CD4-positive, alpha-beta memory T cell (primary cell): ENCODE measurements around the gene RGS9. TPM values are rescaled to one million over a fixed set of nuclear protein-coding genes. Genes with fewer than 3 reads are reported as not detected.
A peak's percentile ranks its signal among the peaks of the same experiment; 100 is the strongest.

Experiments used
- CTCF ChIA-PET: fragments of 350-600 bp; sonication (Branson Sonifier 250); formaldehyde crosslinking; loops from one replicate; lab custom pipeline; 2021; ENCODE audit warnings: inconsistent platforms; ENCODE audit not compliant: partially characterized antibody; lab: Charles Lee
- POLR2A ChIA-PET: fragments of 350-600 bp; sonication (Branson Sonifier 250); formaldehyde crosslinking; loops from one replicate; lab custom pipeline; 2021; ENCODE audit not compliant: partially characterized antibody; lab: Charles Lee
- DNase-seq, 5 donors: peaks; one replicate each; pipeline versions ENCODE4 v3.0.0 to v3.0.0-alpha.2; 2020 to 2022; ENCODE audit warnings: mixed read lengths in 1 of 5
- H3K27ac ChIP-seq: one replicate; pipeline ENCODE4 v1.7.0; 2013; ENCODE audit warnings: low read depth, low read length
- H3K27me3 ChIP-seq: 2 replicates; pipeline ENCODE4 v1.7.0; 2013; ENCODE audit warnings: mild to moderate bottlenecking, low read length, moderate library complexity; ENCODE audit not compliant: insufficient read depth
- H3K36me3 ChIP-seq: 2 replicates; pipeline ENCODE4 v1.7.0; 2013; ENCODE audit warnings: mild to moderate bottlenecking, low read length, moderate library complexity; ENCODE audit not compliant: insufficient read depth
- H3K4me1 ChIP-seq: 2 replicates; pipeline ENCODE4 v1.7.0; 2013; ENCODE audit warnings: mild to moderate bottlenecking, low read length, moderate library complexity; ENCODE audit not compliant: insufficient read depth
- H3K4me3 ChIP-seq, 2 donors: one replicate each; pipeline ENCODE4 v1.7.0; 2013; ENCODE audit warnings: low read length in 2 of 2, mild to moderate bottlenecking in 1 of 2
- H3K9me3 ChIP-seq, 2 donors: one replicate each; pipeline ENCODE4 v1.7.0; 2013; ENCODE audit warnings: low read length in 2 of 2, control low read depth in 1 of 2; ENCODE audit not compliant: control insufficient read depth in 1 of 2
- H3K27ac Mint-ChIP-seq, 7 donors: one replicate each; pipeline ENCODE4 v1.8.0; 2020 to 2021; ENCODE audit warnings: mixed read lengths in 7 of 7, mild to moderate bottlenecking in 6 of 7, inconsistent platforms in 3 of 7, moderate library complexity in 3 of 7
- H3K27me3 Mint-ChIP-seq, 2 donors: one replicate each; pipeline ENCODE4 v1.8.0; 2020 to 2021; ENCODE audit warnings: mixed read lengths in 2 of 2
- H3K36me3 Mint-ChIP-seq, 2 donors: one replicate each; pipeline ENCODE4 v1.8.0; 2020 to 2021; ENCODE audit warnings: mixed read lengths in 2 of 2, inconsistent platforms in 1 of 2, mild to moderate bottlenecking in 1 of 2
- H3K4me1 Mint-ChIP-seq, 4 donors: one replicate each; pipeline ENCODE4 v1.8.0; 2020 to 2021; ENCODE audit warnings: mixed read lengths in 4 of 4, mild to moderate bottlenecking in 1 of 4
- H3K4me3 Mint-ChIP-seq, 8 donors: one replicate each; pipeline ENCODE4 v1.8.0; 2020 to 2021; ENCODE audit warnings: mixed read lengths in 8 of 8, mild to moderate bottlenecking in 7 of 8, moderate library complexity in 6 of 8, inconsistent platforms in 3 of 8
- H3K9me3 Mint-ChIP-seq, 8 donors: one replicate each; pipeline ENCODE4 v1.8.0; 2020 to 2021; ENCODE audit warnings: mixed read lengths in 8 of 8, mild to moderate bottlenecking in 5 of 8, inconsistent platforms in 3 of 8, moderate library complexity in 1 of 8
- intact Hi-C: fragments of 100-400 bp; cut with micrococcal nuclease; formaldehyde crosslinking; loops from one replicate; pipeline ENCODE4 v1.15.1; 2023
- polyA plus RNA-seq, 2 donors: library from polyadenylated mRNA; unstranded; fragments of 300-500 nt; fragmentation: Illumina TruSeq; gene quantifications; one replicate each; pipeline ENCODE4 v1.2.3, GENCODE V29; 2021
- total RNA-seq, 2 experiments: library from RNA; stranded (reverse); gene quantifications; one replicate each; pipeline ENCODE4 v1.2.3, GENCODE V29; 2021

The RGS9 gene
- total and polyA plus RNA-seq, 4 experiments from 2014 or later, result 0.67 to 2.7 (median 1.2) TPM

DNA sequence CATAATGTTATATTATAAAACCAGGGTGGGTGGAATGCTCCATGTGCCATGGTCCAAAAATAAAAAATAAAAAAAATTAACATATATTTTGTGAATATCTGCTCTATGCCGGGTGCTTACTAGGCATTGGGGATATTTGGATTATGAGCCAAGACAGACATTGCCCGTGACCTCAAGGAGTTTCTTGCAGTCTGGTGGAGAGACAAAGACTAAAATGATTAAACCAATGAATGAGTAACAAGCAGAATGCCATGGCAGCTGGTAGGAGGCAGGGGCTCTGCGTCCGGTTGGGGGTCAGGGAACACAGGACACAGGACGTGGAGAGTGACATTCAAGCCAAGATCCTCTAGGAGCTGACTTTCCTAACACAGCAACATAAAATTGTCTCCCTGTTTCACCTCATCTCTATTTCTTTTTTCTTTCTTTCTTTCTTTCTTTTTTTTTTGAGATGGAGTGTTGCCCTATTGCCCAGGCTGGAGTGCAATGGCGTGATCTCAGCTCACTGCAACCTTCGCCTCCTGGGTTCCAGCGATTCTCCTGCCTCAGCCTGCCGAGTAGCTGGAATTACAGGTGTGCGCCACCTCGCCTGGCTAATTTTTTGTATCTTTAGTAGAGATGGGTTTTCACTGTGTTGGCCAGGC, 35.4 kb downstream of the RGS9 start:
- intact Hi-C loops, result no loop called here
- no peaks in the 10 kb centered on the region for H3K36me3 Mint-ChIP-seq
- no peak overlapping the region for H3K4me3 Mint-ChIP-seq

GRCh38 chr17:65173284-65173793, 36.2 kb downstream of the RGS9 start:
- Histone ChIP-seq H3K36me3 (no peaks in the 10 kb centered on the region), H3K4me1 (peaks cover 44% of the 10 kb centered on the region), H3K4me3 (peak overlapping the region in 1 of 2 donors; percentile 11), H3K9me3 (no peaks in the 10 kb centered on the region), H3K27ac (peak overlapping the region; percentile 43), H3K27me3 (no peaks in the 10 kb centered on the region)
- H3K9me3 Mint-ChIP-seq, result peaks cover 0 to 3% (median 0%) of the 10 kb centered on the region in 8 donors
- CTCF ChIA-PET, result interaction anchor here (0.6 to 1.9 kb wide), 8 partner anchors 9 to 133 kb away, joined by 3 to 13 read pairs (median 4); partner anchors contain the start of gene RGS9
- H3K27ac Mint-ChIP-seq, result peak overlapping the region in 1 of 7 donors; percentile 90
- H3K27me3 Mint-ChIP-seq, result peaks cover 0 to 1% of the 10 kb centered on the region in 2 donors
- POLR2A ChIA-PET, result interaction anchor here (0.8 to 2.7 kb wide), 11 partner anchors 9 to 198 kb away, joined by 3 to 16 read pairs (median 6); partner anchors contain the start of genes GNA13 and RGS9
- intact Hi-C loops, result no loop called here
- no peak overlapping the region for H3K4me3 Mint-ChIP-seq
- DNase-seq, result peak; percentile 77 to 88 (median 82)
- H3K36me3 Mint-ChIP-seq, result no peaks in the 10 kb centered on the region
- H3K4me1 Mint-ChIP-seq, result peaks cover 17 to 31% (median 27%) of the 10 kb centered on the region in 4 donors

More for the DNA sequence above, 35.4 kb downstream of the RGS9 start:
- no peaks in the 10 kb centered on the region for H3K9me3 ChIP-seq
- Mint-ChIP-seq H3K27ac (peak overlapping the region in 5 of 7 donors; percentile 16 to 90 (median 74)), H3K4me1 (peaks cover 14 to 27% (median 23%) of the 10 kb centered on the region in 4 donors), H3K27me3 (peaks cover 0 to 1% of the 10 kb centered on the region in 2 donors), H3K9me3 (peaks cover 0 to 3% (median 0%) of the 10 kb centered on the region in 8 donors)
- ChIA-PET CTCF (interaction anchor here (0.6 to 1.9 kb wide), 9 partner anchors 9 to 132 kb away, joined by 3 to 13 read pairs (median 4); partner anchors contain the start of gene RGS9), POLR2A (interaction anchor here (0.7 to 2.7 kb wide), 11 partner anchors 8 to 197 kb away, joined by 3 to 16 read pairs (median 6); partner anchors contain the start of gene RGS9)
- peaks cover 44% of the 10 kb centered on the region for H3K4me1 ChIP-seq
- no peaks in the 10 kb centered on the region for H3K27me3 ChIP-seq
- H3K36me3 ChIP-seq, result no peaks in the 10 kb centered on the region
- no peak for DNase-seq
- no peak overlapping the region for H3K27ac ChIP-seq
- no peak overlapping the region for H3K4me3 ChIP-seq

DNA sequence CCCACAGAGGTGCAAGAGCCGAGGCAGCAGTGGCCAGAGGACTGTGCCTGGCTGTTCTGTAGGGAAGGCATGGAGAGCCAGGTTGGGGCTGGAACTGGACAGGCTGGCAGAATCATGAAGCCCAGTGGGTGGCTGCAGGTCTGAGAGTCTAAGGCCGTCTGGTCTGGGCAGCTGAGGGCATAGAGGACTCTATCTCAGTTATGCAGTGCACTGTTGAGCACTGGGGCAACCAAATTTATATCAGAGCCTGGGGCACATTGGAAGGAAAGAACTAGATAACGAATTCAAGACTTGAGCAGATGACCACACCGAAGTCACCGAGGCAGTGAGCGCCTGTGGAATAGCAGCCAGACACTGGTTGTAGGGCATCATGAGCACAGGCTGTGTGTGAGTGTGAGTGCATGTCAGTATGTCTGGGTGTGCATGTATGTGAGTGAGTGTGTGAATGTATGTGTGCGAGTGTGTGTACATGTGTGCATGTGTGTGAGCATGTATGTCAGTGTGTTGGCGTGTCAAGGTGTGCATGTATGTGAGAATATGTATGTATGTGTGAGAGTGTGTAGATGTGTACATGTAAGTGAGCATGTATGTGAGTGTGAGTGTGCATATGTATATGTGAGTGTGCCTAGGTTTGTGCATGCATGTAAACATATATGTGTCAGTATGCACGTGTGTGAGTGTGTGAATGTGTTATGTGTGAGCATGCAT, 37.0 kb downstream of the RGS9 start:
- POLR2A ChIA-PET, result interaction anchor here (0.8 to 2.7 kb wide), 10 partner anchors 8 to 199 kb away, joined by 3 to 16 read pairs (median 7); partner anchors contain the start of genes GNA13 and RGS9
- peak overlapping the region in 1 of 7 donors; percentile 90 for H3K27ac Mint-ChIP-seq

GRCh38 chr17:65174974-65175373, 37.8 kb downstream of the RGS9 start:
- CTCF ChIA-PET, result no interaction called here
- POLR2A ChIA-PET, result no interaction called here
- no peaks in the 10 kb centered on the region for H3K27me3 Mint-ChIP-seq
- no peak overlapping the region for H3K27ac Mint-ChIP-seq
- DNase-seq, result no peak
- H3K27ac ChIP-seq, result no peak overlapping the region
- no peaks in the 10 kb centered on the region for H3K27me3 ChIP-seq
- H3K4me3 Mint-ChIP-seq, result no peak overlapping the region
- H3K36me3 ChIP-seq, result no peaks in the 10 kb centered on the region
- H3K9me3 Mint-ChIP-seq, result peaks cover 0 to 3% (median 0%) of the 10 kb centered on the region in 8 donors
- H3K4me3 ChIP-seq, result no peak overlapping the region
- no peaks in the 10 kb centered on the region for H3K36me3 Mint-ChIP-seq
- peaks cover 30 to 46% (median 42%) of the 10 kb centered on the region in 4 donors for H3K4me1 Mint-ChIP-seq
- H3K9me3 ChIP-seq, result no peaks in the 10 kb centered on the region
- peaks cover 59% of the 10 kb centered on the region for H3K4me1 ChIP-seq
- intact Hi-C loops, result no loop called here

More for the DNA sequence above, 37.0 kb downstream of the RGS9 start:
- Mint-ChIP-seq H3K27me3 (peaks cover 0 to 1% of the 10 kb centered on the region in 2 donors), H3K36me3 (no peaks in the 10 kb centered on the region), H3K9me3 (peaks cover 0 to 3% (median 0%) of the 10 kb centered on the region in 8 donors), H3K4me3 (no peak overlapping the region), H3K4me1 (peaks cover 22 to 38% (median 34%) of the 10 kb centered on the region in 4 donors)
- Histone ChIP-seq H3K27me3 (no peaks in the 10 kb centered on the region), H3K27ac (peak overlapping the region; percentile 43), H3K4me1 (peaks cover 51% of the 10 kb centered on the region), H3K4me3 (peak overlapping the region in 1 of 2 donors; percentile 11), H3K9me3 (no peaks in the 10 kb centered on the region), H3K36me3 (no peaks in the 10 kb centered on the region)
- DNase-seq, result no peak
- CTCF ChIA-PET, result interaction anchor here (0.9 to 1.7 kb wide), 5 partner anchors 11 to 134 kb away, joined by 3 to 13 read pairs (median 5); partner anchors contain the start of gene RGS9
- intact Hi-C loops, result no loop called here

DNA sequence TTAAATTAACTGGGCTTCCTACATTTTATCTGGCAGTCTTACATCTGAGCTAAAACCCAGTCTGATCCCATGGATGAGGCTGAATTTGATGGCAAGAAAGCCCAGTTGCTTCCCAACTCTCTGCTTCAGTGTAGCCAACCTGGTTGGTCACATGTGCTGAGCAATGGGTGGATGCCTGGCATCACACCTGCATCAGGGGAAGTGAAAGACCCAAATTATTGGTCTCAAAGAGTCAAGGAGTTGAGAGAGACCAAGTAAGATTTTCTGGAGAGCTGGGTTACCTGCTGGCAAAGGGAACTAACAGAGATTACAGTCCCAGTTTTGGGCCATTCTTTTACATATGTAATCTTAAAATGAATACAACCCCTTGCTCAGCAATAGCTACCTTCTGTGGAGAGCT, 38.8 kb downstream of the RGS9 start:
- CTCF ChIA-PET, result interaction anchor here (0.9 kb wide), 1 partner anchor 18 kb away, joined by 3 read pairs; no protein-coding TSS in a partner anchor

GRCh38 chr17:65176646-65177409, 39.7 kb downstream of the RGS9 start:
- no peak overlapping the region for H3K27ac ChIP-seq
- H3K36me3 ChIP-seq, result no peaks in the 10 kb centered on the region
- Mint-ChIP-seq H3K4me1 (peaks cover 39 to 56% (median 53%) of the 10 kb centered on the region in 4 donors), H3K4me3 (peak overlapping the region in 1 of 8 donors; percentile 16), H3K27me3 (no peaks in the 10 kb centered on the region), H3K9me3 (peaks cover 0 to 3% (median 0%) of the 10 kb centered on the region in 8 donors), H3K27ac (peak overlapping the region; percentile 39 to 90 (median 65)), H3K36me3 (no peaks in the 10 kb centered on the region)
- no peaks in the 10 kb centered on the region for H3K27me3 ChIP-seq
- no peak for DNase-seq
- ChIA-PET CTCF (interaction anchor here (0.9 kb wide), 1 partner anchor 17 kb away, joined by 3 read pairs; no protein-coding TSS in a partner anchor), POLR2A (interaction anchor here (0.6 to 0.9 kb wide), 2 partner anchors 13 to 201 kb away, joined by 3 read pairs; no protein-coding TSS in a partner anchor)
- peaks cover 71% of the 10 kb centered on the region for H3K4me1 ChIP-seq
- H3K9me3 ChIP-seq, result no peaks in the 10 kb centered on the region
- intact Hi-C loops, result no loop called here
- no peak overlapping the region for H3K4me3 ChIP-seq

More for the DNA sequence above, 38.8 kb downstream of the RGS9 start:
- H3K4me1 Mint-ChIP-seq, result peaks cover 36 to 54% (median 51%) of the 10 kb centered on the region in 4 donors
- H3K9me3 Mint-ChIP-seq, result peaks cover 0 to 3% (median 0%) of the 10 kb centered on the region in 8 donors
- intact Hi-C loops, result no loop called here
- no peaks in the 10 kb centered on the region for H3K36me3 ChIP-seq
- no peak for DNase-seq
- H3K27me3 Mint-ChIP-seq, result no peaks in the 10 kb centered on the region
- H3K36me3 Mint-ChIP-seq, result no peaks in the 10 kb centered on the region
- no peaks in the 10 kb centered on the region for H3K9me3 ChIP-seq
- no peak overlapping the region for H3K4me3 Mint-ChIP-seq
- H3K4me1 ChIP-seq, result peaks cover 69% of the 10 kb centered on the region
- no peak overlapping the region for H3K27ac ChIP-seq
- H3K27ac Mint-ChIP-seq, result peak overlapping the region in 1 of 7 donors; percentile 44
- no peak overlapping the region for H3K4me3 ChIP-seq
- no peaks in the 10 kb centered on the region for H3K27me3 ChIP-seq
- POLR2A ChIA-PET, result interaction anchor here (0.6 to 0.9 kb wide), 2 partner anchors 12 to 200 kb away, joined by 3 read pairs; no protein-coding TSS in a partner anchor
